GM21576 (cell line): ENCODE results near the gene HOXC9.

Experiments
- ATAC-seq: cut with Tn5 transposase; IDR thresholded peaks from one replicate; pipeline ENCODE4 v1.9.1; 2021; ENCODE audit warnings: mild to moderate bottlenecking, moderate library complexity; ENCODE audit not compliant: unreplicated experiment

Gene HOXC9

DNA sequence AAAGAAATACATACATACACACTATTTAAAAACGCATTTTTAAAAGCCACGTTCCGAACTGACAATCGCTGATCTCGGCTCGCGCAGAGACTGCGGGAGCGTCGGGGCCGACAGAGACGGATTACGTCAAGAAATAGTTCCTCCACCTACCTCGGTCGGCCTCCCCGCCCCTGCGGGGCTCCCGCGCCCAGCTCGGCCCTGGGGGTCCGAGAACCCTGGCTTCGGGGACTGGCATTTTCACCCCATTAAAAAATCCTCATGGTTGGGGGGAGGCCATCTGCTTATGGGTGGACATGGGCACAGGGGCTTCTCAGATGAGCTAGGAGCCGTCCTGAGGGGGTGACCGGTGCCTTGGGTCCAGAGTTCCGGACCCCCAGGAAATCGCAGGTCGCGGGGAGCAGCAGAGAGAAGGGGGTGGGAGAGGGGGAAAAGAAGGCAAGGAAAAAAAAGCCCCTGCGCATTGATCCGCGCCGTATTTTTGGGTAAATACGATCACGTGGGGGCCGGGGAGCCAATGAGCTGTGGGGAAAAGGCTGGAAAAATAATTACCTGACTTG lies 324 bp upstream of the HOXC9 start:
- ATAC-seq = no peak

DNA sequence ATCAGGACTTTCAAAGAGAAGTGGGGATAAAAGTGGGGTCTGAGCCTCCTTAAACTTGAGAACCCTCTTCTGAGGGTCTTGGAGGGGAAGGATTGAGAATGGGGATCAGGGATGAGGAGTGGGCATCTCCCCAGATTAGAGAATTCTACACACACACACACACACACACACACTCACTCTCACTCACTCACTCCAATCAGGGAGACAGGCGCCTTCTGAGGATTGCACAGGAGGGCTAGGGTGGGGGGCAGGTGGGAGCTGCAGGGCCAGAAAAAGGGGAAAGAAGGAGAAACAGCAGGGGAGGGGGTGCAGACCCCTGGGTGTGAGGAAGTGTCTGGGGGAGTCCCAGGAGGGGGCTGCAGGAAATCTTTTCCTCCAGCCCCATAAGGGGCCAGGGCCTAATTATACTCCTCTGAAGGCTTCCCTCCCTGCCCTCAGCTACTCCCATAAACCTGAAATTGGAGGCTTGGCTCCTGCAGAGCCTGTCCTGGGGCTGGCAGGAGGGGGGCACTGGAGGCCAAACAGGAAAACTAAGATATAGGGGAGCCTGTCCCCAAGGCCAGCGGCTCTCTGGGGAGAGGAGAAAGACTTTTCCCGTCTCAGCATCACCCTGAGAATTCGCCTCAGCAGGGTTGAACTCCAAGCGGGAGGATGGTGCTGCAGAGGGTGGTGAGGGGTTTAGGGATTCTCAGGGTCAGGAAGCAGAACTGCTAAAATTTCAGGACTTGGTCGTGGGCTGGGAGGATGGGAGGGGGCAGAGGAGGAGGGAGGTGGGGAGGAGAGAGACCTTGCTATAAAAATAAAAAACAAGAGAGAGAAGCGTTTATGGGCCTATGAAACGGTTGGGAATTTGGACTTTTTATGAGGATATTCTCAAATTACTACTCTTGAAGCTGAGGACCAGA lies 1.6 kb downstream of the HOXC9 start:
- no peak for ATAC-seq

DNA sequence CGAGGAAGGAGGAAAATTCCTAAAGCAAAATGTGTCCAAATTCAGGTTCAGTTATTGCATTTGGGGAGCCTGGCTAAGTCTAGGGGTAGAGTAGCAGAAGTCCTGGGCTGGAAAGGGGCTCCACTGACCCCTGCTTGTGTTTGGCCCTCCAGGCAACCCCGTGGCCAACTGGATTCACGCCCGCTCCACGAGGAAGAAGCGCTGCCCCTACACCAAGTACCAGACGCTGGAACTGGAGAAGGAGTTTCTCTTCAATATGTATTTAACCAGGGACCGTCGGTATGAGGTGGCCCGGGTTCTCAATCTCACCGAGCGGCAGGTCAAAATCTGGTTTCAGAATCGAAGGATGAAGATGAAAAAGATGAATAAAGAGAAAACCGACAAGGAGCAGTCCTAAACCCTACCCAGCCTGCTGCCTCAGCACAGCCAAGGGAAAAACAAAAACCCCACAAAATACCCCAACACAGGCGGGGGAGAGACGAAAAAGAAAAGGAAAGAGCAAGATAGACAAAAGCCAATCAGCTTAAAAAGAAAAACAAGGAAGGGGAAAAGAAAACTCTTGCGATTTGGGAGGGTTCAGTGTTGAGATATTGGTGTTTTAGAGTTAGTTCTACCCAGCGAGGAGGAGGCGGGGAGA lies 2.4 kb downstream of the HOXC9 start:
- ATAC-seq = no peak

DNA sequence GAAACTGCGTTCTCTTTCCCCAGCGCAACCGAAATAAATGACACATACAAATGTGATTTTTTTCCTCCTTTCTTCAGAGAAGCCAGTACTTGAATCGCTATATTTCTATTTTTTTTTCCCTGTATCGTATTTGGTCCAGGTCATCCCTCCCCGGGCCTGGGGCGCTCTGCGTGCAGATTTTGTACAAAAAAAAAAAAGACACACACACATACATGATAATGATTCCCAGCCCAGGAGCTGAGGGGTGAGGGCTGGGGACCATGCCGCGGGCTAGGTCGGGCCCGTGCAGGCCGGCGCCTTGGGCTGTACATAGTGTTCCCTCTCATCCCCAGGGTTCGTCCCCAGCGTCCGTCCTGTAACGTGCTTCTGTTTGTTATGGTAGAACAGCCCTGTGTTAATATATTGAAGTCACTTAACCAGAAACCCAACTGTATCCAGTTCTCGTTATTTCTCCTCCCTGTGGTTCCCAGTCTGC lies 3.0 kb downstream of the HOXC9 start:
- ATAC-seq = no peak

DNA sequence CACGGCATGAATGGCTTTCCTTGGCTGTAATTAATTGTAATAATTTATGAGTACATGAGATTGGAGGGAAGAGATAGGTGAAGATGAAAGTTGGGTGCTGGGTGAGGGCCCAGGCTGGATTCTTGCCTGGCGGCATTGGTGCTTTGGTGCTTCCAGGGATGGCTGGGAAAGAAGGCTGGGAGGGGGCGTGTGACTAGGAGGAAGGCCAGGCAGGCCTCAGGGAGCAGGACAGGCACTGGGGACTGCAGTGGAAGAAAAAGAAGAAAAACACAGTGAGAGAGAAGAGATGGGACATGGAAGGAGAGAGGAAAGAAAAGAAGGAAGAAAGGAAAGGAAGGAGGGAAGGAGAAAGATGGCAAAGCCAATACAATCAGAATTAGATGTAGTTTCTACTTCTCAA lies 3.7 kb downstream of the HOXC9 start:
- no peak for ATAC-seq

- no peak for ATAC-seq
Observed at GRCh38 chr12:54004063-54004840, 4.3 kb downstream of the HOXC9 start.

DNA sequence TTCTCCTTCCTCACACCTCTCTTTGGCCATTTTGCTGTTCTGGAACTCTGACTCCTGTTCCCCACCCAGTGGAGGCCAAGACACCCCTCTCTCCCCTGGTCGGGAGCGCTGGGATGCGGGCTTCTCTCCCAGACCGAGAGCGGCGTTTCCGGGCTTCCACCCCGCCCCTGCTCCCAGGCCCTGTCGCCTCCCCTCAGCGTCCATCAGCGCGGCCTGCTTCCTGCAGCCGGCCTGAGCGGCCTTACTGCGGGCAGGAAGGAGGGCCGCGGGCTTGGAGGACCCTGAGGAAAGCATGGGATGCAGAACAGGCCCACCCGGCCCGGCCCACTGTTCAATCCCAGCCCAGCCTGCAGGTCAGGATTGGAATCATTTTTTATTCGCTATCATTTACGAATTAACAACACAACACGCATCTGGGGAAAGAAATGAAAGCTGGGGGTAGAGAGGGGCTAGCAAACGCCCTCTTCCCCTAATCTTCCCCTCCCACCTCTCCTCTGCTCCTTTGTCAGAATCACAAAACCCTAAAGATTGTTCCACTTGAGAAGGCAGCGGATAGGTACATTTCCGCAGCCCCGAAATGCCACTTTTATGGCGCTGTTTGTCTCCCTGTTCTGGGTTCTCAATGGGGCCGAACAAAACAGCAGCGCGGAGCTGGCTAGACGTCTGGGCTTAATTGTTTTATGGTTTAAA lies 5.0 kb downstream of the HOXC9 start:
- no peak for ATAC-seq

GRCh38 chr12:54005531-54005852 lies 5.5 kb downstream of the HOXC9 start:
- ATAC-seq = no peak

- peak; percentile 69 for ATAC-seq
Observed at GRCh38 chr12:54005853-54006558, 6.0 kb downstream of the HOXC9 start.

DNA sequence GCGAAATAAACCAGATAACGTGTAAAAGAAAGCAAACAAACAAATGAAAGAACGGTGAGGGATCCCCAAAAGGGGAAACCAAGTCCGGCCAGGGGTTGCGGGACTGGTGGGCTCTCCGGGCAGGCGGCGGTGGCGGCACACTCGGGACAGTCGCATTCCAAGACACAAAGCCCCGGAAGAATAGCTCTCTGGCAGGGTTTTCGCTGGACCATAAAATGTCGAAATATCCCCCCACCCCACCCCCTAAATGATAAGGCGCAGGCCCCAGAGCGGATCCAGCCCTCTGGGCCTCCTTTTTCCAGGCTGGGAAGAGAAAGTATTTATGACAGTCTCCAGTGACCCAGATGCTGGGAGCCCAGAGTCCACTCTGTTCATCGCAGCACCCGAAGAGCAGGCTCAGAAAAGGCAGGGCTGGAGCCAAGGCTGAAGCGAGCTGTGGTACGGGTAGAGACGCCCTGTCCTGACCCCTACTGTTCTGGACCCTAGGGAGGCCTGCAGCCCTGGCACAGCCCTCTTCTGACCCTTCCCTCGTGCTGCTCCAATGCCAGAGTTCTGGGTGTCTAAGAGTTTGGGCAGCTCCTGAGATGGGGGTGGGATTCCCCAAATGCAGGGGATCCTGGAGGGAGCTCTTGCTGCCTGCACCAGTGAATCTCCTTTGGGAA lies 6.7 kb downstream of the HOXC9 start:
- ATAC-seq = no peak

DNA sequence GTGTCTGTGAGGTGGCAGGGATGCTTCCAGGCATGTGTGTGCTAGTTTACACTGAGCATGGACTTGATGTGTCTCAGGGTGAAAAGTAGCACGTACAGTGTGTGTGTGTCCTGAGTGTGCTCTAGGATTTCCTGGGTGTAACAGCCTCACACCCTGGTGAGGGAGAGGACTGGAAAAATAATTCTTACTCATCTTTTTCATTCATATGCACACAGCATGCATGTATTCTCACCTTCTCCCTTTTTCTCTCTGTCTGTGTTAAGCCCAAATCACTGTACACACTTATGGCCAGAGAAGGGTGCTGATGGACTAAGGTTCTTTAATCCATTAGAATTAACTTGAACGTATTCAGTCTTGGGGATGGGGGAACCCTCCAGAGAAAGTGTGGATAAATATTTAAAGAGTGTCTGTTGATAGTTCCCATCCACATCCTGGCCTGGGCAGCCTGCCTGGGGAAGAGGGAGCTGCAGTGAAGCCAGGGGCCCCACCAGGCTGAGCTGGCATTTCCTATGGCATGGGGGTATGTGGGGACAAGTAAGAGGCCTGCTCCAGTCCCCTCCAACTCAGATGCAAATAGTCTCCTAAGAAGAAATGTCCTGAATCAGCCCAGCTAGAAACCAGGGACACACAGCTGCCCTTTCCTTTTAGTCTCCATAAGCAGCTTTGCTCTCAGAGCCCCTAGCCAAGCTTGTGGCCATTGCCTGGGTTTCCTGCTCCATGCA lies 7.7 kb downstream of the HOXC9 start:
- no peak for ATAC-seq

DNA sequence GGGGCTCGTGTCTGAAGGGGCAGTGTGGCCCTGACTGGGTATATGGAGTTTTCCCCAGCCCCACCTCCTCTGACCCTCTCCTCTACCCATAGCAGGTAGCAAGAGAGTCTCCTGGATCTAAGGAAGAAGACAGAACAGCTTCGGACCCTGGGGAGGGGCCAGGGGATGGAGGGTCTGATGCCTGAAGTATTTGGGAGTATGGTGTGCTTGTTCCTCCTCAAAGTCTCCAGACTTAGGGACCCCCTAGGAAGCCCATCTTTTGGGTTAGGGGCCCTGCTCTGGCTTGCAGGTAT lies 8.2 kb downstream of the HOXC9 start:
- ATAC-seq = no peak

DNA sequence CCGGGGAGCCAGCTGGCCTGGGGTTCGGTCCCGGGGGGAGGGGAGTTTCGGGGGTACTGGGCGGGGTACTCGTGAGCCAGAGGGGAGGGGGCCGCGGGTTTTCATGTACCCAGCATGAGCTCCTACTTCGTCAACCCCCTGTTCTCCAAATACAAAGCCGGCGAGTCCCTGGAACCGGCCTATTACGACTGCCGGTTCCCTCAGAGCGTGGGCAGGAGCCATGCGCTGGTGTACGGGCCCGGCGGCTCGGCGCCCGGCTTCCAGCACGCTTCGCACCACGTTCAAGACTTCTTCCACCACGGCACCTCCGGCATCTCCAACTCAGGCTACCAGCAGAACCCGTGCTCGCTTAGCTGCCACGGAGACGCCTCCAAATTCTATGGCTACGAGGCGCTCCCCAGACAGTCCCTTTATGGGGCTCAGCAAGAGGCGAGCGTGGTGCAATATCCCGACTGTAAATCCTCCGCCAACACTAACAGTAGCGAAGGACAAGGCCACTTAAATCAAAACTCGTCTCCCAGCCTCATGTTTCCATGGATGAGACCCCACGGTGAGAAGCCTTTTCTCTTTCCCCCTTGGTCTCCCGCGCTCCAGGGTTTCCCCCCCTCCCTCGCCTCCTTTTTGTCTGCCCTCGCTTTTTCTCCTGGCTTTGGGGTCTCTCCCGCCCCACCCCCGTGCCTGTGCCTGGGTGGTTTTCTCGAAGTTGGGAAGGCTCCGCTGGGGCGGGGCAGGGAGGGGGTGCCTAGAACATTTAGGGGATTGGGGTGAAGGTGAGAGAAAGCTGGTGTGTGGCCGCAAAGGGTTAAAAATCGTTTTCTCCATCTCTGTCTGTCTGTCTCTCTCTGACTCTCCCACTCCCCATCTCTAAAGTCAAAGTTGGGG lies 9.5 kb downstream of the HOXC9 start:
- ATAC-seq = no peak

DNA sequence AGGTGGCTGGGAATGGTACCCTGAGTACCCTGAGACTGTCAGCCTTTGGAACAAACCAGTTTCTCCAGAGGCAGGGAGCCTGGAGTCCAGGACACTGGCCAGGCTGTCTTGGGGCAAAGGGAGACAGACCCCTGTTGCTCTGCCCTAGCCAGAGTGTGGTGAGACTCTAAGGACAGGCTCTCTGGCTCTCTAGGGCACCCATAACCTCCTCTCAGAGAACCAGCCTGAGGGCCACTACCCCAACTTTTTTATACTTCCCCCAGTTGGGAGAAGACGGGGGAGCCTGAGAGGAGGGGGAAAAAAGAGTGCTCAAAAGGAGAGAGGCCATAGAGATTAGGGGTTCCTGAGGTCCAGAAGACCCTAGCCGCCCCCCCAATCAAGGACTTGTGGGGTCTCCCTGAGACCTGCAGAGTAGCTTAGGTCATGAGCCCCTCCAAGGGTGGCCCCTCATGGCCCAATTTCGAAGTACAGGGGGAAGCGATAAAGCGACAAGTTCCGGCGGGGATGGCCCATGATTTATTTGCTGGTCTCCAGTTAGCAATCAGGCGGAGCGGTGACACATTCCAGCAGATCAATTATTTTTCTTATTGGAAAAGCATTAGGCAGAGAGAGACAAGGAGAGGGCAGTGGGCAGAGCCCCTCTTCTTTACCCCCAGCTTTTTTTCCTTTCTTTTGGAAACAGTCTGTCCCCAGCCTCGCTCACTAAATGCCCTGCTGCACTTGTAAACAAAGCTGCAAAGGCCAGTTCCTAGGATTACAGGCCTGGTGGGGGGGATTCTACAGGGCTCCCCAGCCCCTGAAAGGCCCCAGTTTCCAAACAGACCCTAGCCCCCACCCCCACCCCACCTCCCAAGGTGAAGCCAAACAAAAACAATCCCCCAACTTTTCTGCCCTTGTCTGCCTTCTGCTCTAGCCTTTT lies 10.4 kb downstream of the HOXC9 start:
- ATAC-seq = no peak

DNA sequence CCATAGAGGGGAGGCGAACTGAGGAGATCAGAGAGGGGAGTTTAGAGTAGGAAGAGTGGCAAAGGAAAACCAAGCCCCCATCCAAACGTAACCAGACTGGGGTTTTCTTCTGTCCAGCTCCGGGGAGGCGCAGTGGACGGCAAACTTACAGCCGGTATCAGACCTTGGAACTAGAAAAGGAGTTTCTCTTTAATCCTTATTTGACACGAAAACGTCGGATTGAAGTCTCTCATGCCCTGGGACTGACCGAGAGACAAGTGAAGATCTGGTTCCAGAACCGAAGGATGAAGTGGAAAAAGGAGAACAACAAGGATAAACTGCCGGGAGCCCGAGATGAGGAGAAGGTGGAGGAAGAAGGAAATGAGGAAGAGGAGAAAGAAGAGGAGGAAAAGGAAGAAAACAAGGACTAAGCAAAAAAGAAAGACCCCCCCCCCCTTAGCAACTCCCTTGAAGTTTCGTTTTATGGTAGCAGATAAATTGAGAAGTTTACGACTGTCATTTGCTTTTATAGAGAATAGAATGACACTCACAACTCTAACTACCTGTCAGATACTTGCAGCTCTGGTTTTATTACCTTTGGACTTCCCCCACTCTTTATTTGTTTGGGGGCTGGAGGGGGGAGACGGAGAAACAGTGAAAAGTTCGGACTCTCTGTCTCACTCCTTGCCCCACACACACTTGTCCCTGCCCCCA lies 11.2 kb downstream of the HOXC9 start:
- no peak for ATAC-seq

GRCh38 chr12:54011665-54012532 lies 11.9 kb downstream of the HOXC9 start:
- no peak for ATAC-seq
